Measurements from ENCODE around the gene CLEC4D. TPM values are rescaled to one million over a fixed set of nuclear protein-coding genes. Genes with fewer than 3 reads are reported as not detected.

CLEC4D gene
- total RNA-seq, 1 experiment from 2014 or later, result not detected

- no peaks in the 10 kb centered on the region for H3K9me2 ChIP-seq (ENCODE audit: insufficient read depth)
- H3K9me3 ChIP-seq (ENCODE audit: control insufficient read depth in 1 of 2, insufficient read depth in 1 of 2, low read depth in 1 of 2, low read length in 2 of 2), result no peaks in the 10 kb centered on the region
- no peak for ATAC-seq
- no peak for DNase-seq (ENCODE audit: low read depth, low spot score)
- no peak overlapping the region for H3K4me3 ChIP-seq (replicated peaks in 1 of 2; ENCODE audit: low read depth in 1 of 2, low read length in 2 of 2)
- H2AFZ ChIP-seq (ENCODE audit: low read depth, low read length, poor library complexity, severe bottlenecking), result no peak overlapping the region
- no peak overlapping the region for H3K9ac ChIP-seq (ENCODE audit: low read length)
- no peak overlapping the region for H3K4me2 ChIP-seq (ENCODE audit: low read length)
- ChIA-PET RAD21 (ENCODE audit: low non-redundant PET in 1 of 2, low total read pairs in 2 of 2, uncharacterized antibody in 2 of 2, unreplicated experiment in 2 of 2) (no interaction called here), POLR2A (no interaction called here), CTCF (no interaction called here)
- no peaks in the 10 kb centered on the region for H4K20me1 ChIP-seq (ENCODE audit: insufficient read depth)
- BruUV-seq (replicated peaks), result no TSS peak
- no peaks in the 10 kb centered on the region for H3K79me2 ChIP-seq (ENCODE audit: insufficient read depth, low read length)
- no peaks in the 10 kb centered on the region for H3K4me1 ChIP-seq (ENCODE audit: control insufficient read depth in 1 of 2, insufficient read depth in 2 of 2, low read length in 2 of 2)
- no peaks in the 10 kb centered on the region for H3K36me3 ChIP-seq (ENCODE audit: control insufficient read depth in 1 of 2, insufficient read depth in 2 of 2, low read length in 2 of 2)
- no peak overlapping the region for H3K27ac ChIP-seq (ENCODE audit: low read depth, low read length)
- peaks cover 3% of the 10 kb centered on the region for H3K27me3 ChIP-seq (ENCODE audit: insufficient read depth, low read length)
- TF ChIP-seq TCF7L2 (IDR thresholded peaks at IDR 0.05; ENCODE audit: borderline replicate concordance, extremely low read depth, insufficient read depth, insufficient read length) (no peak), POLR2AphosphoS5 (IDR thresholded peaks at IDR 0.05; ENCODE audit: low read depth, low read length) (no peak), POLR2A (IDR thresholded peaks at IDR 0.05; ENCODE audit: borderline replicate concordance, extremely low read depth, insufficient read depth, insufficient read length) (no peak), ATF3 (IDR thresholded peaks at IDR 0.05) (no peak), SRF (IDR thresholded peaks at IDR 0.05; ENCODE audit: low read depth) (no peak), FOSL1 (IDR thresholded peaks at IDR 0.05; ENCODE audit: low read depth) (no peak), ELF1 (IDR thresholded peaks at IDR 0.05; ENCODE audit: borderline replicate concordance, low read depth) (no peak), EZH2 (IDR thresholded peaks at IDR 0.05) (no peak), SP1 (IDR thresholded peaks at IDR 0.05; ENCODE audit: low read depth) (no peak), MAX (IDR thresholded peaks at IDR 0.05) (no peak), RAD21 (IDR thresholded peaks at IDR 0.05; ENCODE audit: low read depth) (no peak), CTCF (IDR thresholded peaks at IDR 0.05 in 2 of 3, conservative IDR thresholded peaks at IDR 0.05 in 1 of 3; ENCODE audit: borderline replicate concordance in 1 of 3, insufficient read depth in 1 of 3, low read depth in 2 of 3, low read length in 2 of 3) (no peak), REST (IDR thresholded peaks at IDR 0.05; ENCODE audit: low read depth) (no peak)
- intact Hi-C loops (cut with micrococcal nuclease), result loop anchor here (10.0 kb wide), 1 partner anchor 283 kb away; the partner anchor contains the start of gene A2ML1
These were observed 28.3 kb downstream of the CLEC4D start for GRCh38 chr12:8541562-8541961.

Data from HCT116 (cell line).